ENCODE measurements around the gene LITAF.

Gene LITAF

DNA sequence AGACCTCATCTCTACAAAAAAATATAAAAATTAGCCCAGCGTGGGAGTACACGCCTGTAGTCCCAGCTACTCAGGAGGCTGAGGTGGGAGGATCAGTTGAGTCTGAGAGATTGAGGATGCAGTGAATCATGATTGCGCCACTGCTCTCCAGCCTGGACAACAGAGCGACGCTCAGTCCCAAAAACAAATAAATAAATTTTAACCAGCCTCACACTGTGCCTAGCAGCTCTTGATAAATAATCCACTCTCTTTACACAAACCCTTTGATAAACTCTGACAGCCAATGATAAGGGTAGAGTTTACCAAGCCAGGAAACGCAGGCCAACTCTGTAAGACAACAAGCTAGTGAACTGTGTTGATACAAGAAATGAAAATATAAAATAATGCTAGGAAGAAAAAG, 32.7 kb downstream of the LITAF start:
- Histone ChIP-seq H3K9me3 (ENCODE audit: control insufficient read depth, insufficient read depth, low read depth, low read length) (no peaks in the 10 kb centered on the region; the same call in 1 of the 2 replicates), H3K4me1 (ENCODE audit: control insufficient read depth, insufficient read depth, low read length) (no peaks in the 10 kb centered on the region), H3K27ac (ENCODE audit: extremely low read depth, low read depth, low read length) (no peak overlapping the region), H3K36me3 (ENCODE audit: control insufficient read depth in 2 of 2, insufficient read depth in 1 of 2, low read length in 2 of 2) (peaks cover 25 to 75% of the 10 kb centered on the region in 2 experiments), H3K4me3 (ENCODE audit: low read depth, low read length) (no peak overlapping the region)
- ChIA-PET CTCF (no interaction called here), POLR2A (interaction anchor here (0.7 kb wide), 1 partner anchor 197 kb away, joined by 5 read pairs; no protein-coding TSS in a partner anchor)
- no peak for TF ChIP-seq ZNF324 (tag by site-specific recombination; IDR thresholded peaks at IDR 0.05)
- no peak for TF ChIP-seq ZBTB48 (tag by site-specific recombination; IDR thresholded peaks at IDR 0.05)
- no peak for TF ChIP-seq ZNF121 (tag by site-specific recombination; IDR thresholded peaks at IDR 0.05)
- no peak for TF ChIP-seq ZNF2 (tag by site-specific recombination; IDR thresholded peaks at IDR 0.05)
- TF ChIP-seq ZNF202 (tag by site-specific recombination; IDR thresholded peaks at IDR 0.05; ENCODE audit: borderline replicate concordance) = no peak
- no peak for TF ChIP-seq KLF8 (tag by site-specific recombination; IDR thresholded peaks at IDR 0.05)
- TF ChIP-seq ZBTB6 (tag by site-specific recombination; IDR thresholded peaks at IDR 0.05) = no peak
- TF ChIP-seq ZNF48 (tag by site-specific recombination; IDR thresholded peaks at IDR 0.05) = no peak
- no peak for TF ChIP-seq ZNF664 (tag by site-specific recombination; IDR thresholded peaks at IDR 0.05)
- TF ChIP-seq ZNF704 (tag by site-specific recombination; IDR thresholded peaks at IDR 0.05) = no peak
- no peak for TF ChIP-seq ZNF211 (tag by site-specific recombination; IDR thresholded peaks at IDR 0.05; ENCODE audit: low read depth)
- TF ChIP-seq ZNF292 (tag by site-specific recombination; IDR thresholded peaks at IDR 0.05; ENCODE audit: borderline replicate concordance, low read depth) = no peak
- TF ChIP-seq GLIS2 (tag by site-specific recombination; IDR thresholded peaks at IDR 0.05) = no peak
- no peak for TF ChIP-seq PRDM2 (tag by site-specific recombination; IDR thresholded peaks at IDR 0.05; ENCODE audit: borderline replicate concordance)
- TF ChIP-seq ZEB2 (tag by site-specific recombination; IDR thresholded peaks at IDR 0.05) = no peak

- TF ChIP-seq ZNF747 (tag by site-specific recombination; IDR thresholded peaks at IDR 0.05) = no peak
- TF ChIP-seq, protein P1, sequence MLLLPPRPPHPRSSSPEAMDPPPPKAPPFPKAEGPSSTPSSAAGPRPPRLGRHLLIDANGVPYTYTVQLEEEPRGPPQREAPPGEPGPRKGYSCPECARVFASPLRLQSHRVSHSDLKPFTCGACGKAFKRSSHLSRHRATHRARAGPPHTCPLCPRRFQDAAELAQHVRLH (tag by site-specific recombination; IDR thresholded peaks at IDR 0.05) = no peak
- no peak for TF ChIP-seq ZNF558 (tag by site-specific recombination; IDR thresholded peaks at IDR 0.05)
- no peak for TF ChIP-seq ZBTB1 (tag by site-specific recombination; IDR thresholded peaks at IDR 0.05)
- no peak for TF ChIP-seq ZNF785 (tag by site-specific recombination; IDR thresholded peaks at IDR 0.05)
- TF ChIP-seq PRDM2 (tag by site-specific recombination; IDR thresholded peaks at IDR 0.05; ENCODE audit: borderline replicate concordance) = no peak
- H3K36me3 ChIP-seq (ENCODE audit: control insufficient read depth in 2 of 2, insufficient read depth in 1 of 2, low read length in 2 of 2) = peaks cover 25 to 79% of the 10 kb centered on the region in 2 experiments
- POLR2A ChIA-PET = interaction anchor here (0.7 kb wide), 1 partner anchor 245 kb away, joined by 3 read pairs; no protein-coding TSS in a partner anchor
- no peaks in the 10 kb centered on the region for H3K4me1 ChIP-seq (ENCODE audit: control insufficient read depth, insufficient read depth, low read length)
- no peak overlapping the region for H3K27ac ChIP-seq (ENCODE audit: extremely low read depth, low read depth, low read length)
- H3K9me3 ChIP-seq (ENCODE audit: control insufficient read depth, insufficient read depth, low read depth, low read length) = no peaks in the 10 kb centered on the region; the same call in 1 of the 2 replicates
- H3K4me3 ChIP-seq (ENCODE audit: low read depth, low read length) = no peak overlapping the region
- CTCF ChIA-PET = no interaction called here
These were observed 33.3 kb downstream of the LITAF start for GRCh38 chr16:11553371-11553770.
